ENCODE data around the gene LYPD5.
"Not testable (repeated sequence)": the region's sequence is repeated elsewhere in the genome, so short reads cannot be mapped to it uniquely, and the experiment has no call there.

LYPD5 gene

GRCh38 chr19:43779820-43780219 is 22.4 kb downstream of the LYPD5 start:
- DNase-seq (ENCODE audit: extremely low read depth, low read depth): no peak
- TF ChIP-seq CTCF (IDR thresholded peaks at IDR 0.05; ENCODE audit: low read depth, low read length): no peak

- no peak for DNase-seq (ENCODE audit: extremely low read depth, low read depth)
Observed at GRCh38 chr19:43779147-43779819, 23.0 kb downstream of the LYPD5 start.

GRCh38 chr19:43778651-43779050 is 23.6 kb downstream of the LYPD5 start:
- no peak for TF ChIP-seq CTCF (IDR thresholded peaks at IDR 0.05; ENCODE audit: low read depth, low read length)
- DNase-seq (ENCODE audit: extremely low read depth, low read depth): no peak

More at GRCh38 chr19:43779147-43779819, 23.0 kb downstream of the LYPD5 start:
- no peak for TF ChIP-seq CTCF (IDR thresholded peaks at IDR 0.05; ENCODE audit: low read depth, low read length)

- TF ChIP-seq CTCF (IDR thresholded peaks at IDR 0.05; ENCODE audit: low read depth, low read length): no peak
- DNase-seq (ENCODE audit: extremely low read depth, low read depth): no peak
Observed at GRCh38 chr19:43777163-43777695, 25.0 kb downstream of the LYPD5 start.

- TF ChIP-seq CTCF (IDR thresholded peaks at IDR 0.05; ENCODE audit: low read depth, low read length): no peak
- DNase-seq (ENCODE audit: extremely low read depth, low read depth): no peak
Observed at GRCh38 chr19:43776286-43776685, 26.0 kb downstream of the LYPD5 start.

GRCh38 chr19:43775299-43775890 is 26.9 kb downstream of the LYPD5 start:
- DNase-seq (ENCODE audit: extremely low read depth, low read depth): no peak
- no peak for TF ChIP-seq CTCF (IDR thresholded peaks at IDR 0.05; ENCODE audit: low read depth, low read length)

GRCh38 chr19:43774940-43775258 is 27.3 kb downstream of the LYPD5 start:
- not testable (repeated sequence) for DNase-seq (ENCODE audit: extremely low read depth, low read depth)

Data from AG09319 (cell line).